Fibroblast of skin of abdomen (primary cell): ENCODE results near the gene NDUFA6.

Source experiments
- DNase-seq: peaks from one replicate; pipeline ENCODE4 v3.0.0-alpha.2; 2013

The NDUFA6 gene

DNA sequence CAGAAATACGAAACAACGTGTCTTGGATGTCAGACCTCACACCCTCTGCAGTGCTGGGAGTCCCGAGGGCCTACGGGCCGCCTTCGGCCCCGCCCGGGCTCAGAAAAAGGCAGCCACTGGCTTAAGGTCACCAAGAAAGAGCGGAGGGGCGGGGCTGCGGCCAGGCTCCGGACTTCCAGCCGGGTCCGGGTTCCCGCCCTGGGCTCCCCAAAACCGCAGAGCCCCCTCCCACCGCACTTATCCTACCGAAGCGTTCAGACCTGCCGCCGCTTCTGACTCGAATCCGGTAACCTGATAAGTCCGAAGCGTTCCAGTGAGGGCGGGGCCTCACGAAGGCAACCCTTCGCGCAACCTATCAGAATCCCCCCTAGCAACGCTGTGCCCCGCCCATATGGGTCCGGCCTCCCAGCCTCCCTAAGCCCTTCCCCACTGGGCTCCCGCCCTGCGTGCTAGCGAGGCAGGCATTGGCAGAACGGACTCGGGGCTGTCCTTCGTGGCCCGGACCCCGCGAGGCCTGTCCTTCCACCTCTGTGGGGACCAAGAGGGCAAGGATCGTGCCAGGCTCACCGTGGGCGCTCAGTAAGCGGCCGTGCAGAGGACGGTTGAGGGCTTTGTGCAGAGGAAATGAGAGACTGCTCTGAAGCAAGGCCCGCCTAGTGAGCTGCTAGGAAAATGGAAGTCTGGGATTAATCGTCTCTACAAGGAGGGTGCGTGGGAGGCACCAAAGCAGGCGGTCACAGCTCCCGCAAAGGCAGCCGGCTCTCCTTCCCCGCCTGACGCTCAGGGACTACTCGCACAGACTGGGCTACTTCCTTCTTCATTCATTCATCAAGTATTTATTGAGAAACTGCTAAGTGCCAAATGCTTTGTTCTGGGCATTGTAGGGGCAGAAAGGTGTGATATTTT lies 19.8 kb downstream of the NDUFA6 start, which contains the start of gene NAGA:
Gene NAGA (minus strand): TSS at position 296 of the 906 bp plus-strand sequence. CDS start 515 bp downstream, outside the sequence.
- DNase-seq: peak; percentile 94

DNA sequence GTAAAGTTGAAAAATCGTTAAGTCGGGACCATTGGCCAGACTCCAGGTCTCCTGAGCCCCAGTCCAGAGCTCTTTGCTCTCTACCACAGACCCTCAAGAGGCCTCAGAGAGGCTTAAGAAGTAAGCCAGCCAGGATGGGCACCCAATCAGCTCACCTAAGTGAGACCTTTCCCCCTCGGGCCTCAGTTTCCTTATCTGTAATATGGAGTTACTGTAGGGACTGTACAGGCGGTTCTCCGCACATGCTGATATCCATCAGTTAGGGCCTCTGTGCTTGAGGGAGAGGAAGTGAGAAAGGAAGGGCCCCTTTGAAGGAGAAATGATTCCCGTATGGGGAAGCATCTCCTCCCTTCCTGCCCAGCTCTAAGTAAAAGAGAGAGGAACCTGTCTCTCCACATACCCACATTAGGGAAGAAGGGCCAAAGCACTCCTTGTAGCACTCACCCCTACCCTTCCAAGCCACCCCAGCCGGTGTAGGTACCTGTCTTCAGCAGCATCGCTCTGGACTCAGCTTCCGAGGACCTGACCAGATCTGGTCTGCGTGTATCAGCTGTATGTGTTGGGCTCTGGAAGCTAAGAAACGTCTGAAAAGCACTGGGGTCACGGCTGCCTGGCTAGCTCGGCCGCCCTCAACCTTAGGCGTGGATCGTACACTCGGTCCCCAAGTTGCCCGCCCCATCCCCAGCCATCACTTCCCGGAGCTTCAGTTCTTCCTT lies 20.6 kb downstream of the NDUFA6 start:
- DNase-seq: no peak

DNA sequence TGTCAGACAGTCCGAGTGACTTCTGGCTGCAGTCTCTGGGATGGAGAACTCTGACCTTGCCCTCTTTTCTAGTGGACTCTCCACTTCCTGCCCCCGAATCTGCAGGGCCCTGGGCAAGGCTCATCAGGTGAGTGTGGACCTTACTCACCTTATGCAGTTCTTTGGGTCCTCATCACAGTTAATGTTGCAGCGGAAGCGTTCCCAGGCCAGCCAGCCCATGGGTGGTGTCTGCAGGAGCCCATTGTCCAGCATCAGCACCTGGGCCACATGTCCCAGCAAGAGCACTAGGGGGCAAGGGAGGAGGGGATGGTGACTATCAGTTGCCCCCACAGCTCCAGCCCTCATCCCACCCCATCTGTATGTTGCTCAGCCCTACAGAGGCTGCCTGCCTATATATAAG lies 22.3 kb downstream of the NDUFA6 start:
- DNase-seq: no peak

DNA sequence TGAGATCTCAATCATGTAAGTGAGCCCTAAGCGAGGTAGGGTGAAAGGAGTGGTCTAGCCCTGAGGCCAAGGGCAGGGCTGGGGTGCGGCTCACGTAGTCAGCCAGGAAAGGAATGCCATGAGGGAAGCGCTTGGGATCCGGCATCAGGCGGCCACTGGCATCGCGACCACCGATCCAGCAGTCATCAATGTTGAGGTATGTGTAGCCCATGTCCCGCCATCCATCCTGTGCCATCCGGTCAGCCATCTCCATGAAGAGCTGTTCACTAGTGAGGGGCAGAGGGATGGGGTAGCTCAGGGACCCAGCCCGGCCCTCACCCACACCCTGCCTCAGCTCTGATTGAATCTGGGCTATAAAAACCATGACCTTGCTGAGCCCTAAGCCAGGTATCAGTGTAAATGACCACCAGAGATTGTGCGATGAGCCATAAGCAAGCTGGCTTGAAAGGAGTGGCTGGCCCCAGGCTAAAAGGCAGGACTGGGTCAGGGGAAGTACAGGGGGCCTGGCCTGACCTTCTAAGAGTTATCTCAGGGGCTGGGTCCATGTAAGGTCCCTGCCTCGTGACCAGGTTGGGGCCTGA lies 22.8 kb downstream of the NDUFA6 start:
- no peak for DNase-seq

DNA sequence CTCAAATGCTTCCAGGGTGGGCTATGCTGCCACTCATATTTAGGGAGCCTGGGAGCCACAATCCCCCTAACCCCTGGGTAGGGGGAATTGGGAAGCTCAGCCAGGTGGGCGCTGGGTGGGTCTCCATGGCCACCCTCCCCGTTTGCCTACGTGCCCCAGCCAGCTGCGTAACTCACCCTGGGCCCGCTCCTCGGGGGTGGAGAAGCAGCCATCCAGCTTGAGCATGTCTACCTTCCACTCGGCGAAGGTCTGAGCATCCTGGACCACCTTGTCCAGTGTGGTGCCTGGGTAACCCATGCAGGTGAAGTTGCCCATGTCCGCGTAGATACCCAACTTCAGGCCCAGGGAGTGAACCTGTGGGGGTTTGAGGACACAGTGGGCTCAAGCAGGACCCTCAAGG lies 23.6 kb downstream of the NDUFA6 start:
- DNase-seq: no peak

DNA sequence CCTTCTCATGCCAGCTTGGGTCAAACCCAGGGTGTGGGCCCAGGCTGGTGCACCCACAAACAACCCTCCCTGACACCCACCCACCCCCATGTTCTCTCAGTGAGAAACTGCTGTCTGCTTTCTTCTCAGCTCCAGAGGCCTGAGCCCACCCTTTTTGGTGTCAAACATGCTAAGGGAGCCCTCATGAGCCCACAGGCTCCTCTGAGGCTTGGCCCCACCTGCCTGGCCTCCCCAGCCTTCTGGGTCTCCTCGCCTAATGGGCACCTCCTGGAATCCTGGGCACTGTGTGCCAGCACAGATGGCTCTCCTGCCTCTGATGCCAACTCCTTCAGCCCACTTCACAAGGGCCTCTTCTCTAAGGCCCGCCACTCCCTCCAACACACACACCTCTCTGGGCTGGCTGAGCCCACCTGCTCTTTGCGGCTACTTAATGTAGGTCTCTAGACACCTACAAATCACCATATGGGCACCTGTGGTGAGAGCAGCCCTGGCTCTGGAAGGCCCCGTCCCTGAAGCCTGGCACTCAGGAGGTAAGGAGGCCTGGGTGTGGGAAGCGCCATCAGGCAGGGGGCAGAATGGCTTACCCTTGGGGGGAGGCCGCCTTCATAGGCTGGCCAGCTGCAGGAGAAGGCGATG lies 24.3 kb downstream of the NDUFA6 start:
- no peak for DNase-seq

DNA sequence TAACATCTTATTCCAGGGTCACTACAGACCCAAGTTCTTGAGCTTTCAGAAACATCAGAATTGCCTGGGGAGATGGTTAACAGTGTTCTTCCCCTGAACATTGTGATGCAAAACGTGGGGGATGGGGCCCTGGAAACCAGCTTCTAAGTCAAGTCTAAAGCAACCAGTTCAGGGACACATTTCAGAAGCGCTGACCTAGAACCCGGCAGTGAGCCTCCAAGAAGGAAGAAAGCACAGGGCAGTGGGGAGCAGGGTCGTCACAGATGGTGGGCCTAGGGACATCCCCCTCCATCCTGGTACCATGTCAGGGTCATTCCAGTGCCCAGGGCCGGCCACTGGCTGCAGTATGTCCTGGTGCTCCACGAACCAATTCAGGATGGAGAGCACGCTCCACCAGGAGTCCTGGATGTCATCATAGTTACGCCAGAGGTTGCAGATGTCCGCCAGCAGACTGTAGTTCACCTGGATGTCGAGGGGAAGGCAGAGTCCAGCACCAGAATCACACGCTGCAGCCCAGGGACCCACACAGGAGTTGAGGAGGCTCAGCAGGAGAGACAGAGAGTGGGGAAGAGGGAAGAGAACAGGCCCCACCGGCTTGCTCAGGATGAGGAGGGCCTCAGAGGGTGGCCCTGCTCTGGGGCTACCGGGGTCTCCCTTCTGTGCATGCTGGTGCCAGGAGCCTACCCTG lies 25.0 kb downstream of the NDUFA6 start:
- DNase-seq: no peak

DNA sequence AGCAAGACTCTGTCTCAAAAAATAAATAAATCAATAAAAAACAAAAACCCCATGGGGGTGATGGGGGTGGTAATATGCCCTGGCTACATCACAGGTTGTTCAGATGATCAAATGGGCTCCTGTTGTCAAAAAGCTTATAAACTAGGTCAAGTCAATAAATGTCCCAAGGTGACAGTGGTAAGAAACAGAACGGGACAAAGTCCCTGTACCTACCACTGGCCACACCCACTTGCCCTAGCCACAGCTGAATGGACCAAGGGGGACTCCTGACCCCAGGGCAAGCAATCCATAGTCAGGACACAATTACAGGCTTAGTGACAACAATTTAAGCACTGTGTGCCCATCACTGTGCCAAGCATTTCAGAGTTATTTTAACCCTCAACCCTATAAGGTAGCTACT lies 25.9 kb downstream of the NDUFA6 start:
- DNase-seq: no peak

DNA sequence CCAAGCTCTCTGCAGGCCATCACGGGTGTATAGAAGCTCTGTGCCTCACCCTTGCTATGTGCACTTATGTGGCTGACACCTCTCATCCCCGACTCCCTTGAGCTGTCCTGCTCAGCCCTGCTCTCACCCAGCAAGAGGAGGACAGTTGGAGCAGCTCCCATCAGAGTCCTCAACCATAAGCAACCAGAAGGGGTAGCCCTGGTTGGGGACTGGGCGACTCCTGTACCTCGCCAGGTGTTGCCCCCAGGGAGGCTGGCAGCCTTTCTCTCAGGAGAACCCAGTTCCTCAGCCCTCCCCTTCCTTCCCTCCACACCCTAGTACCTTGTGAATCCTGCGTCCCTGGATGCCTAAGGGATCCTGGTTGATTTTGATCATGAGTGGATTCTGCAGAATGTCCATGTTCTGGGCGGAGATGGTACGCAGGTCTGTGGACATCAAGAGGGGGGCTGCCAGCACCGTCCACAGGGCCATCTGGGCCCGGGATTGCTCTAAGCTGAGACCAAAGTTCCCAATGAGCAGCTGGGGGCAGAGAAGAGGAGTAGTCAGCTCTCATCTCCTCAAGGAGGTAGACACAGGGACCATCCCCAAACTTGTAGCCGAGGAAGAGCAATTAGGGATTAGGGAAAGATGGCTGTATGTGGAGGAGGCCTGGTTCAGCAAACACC lies 27.9 kb downstream of the NDUFA6 start:
- DNase-seq: no peak

DNA sequence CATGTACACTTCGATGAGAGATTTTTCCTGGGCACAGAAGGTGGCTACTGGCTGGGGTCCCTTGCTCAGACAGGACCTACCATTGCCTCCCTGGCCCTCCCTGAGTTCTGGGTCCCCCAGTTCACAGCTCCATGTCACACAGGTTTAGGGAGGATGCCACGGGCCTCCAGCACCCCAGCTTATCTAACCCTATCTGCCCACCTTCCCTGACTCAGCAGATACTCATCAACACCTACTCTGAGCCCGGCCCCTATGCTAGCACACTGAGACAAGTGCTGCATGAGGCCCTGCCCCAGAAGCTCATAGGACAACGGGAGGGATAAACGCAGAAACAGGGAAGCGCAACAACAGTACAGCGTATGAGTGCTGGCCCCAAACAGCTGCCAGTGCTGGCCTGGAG lies 29.5 kb downstream of the NDUFA6 start:
- no peak for DNase-seq

DNA sequence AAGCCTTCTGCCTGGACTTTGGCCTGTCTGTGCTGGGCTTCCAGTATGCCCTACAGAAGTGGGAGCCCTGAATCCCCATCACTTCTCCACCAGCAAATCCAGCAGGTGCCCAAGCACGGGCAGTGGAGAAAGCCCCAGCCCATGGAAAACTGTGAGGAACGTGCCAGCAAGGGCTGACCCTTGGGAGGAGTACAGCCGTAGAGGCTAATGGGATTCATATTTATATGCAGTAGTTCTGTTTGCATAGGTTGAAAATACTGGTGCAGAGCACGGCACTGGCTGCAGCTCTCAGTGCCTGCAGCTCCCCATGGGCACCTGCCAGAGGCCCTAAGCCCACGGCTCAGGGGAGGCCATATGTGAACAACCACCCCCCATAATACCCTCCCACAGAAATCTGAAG lies 30.1 kb downstream of the NDUFA6 start:
- DNase-seq: no peak

DNA sequence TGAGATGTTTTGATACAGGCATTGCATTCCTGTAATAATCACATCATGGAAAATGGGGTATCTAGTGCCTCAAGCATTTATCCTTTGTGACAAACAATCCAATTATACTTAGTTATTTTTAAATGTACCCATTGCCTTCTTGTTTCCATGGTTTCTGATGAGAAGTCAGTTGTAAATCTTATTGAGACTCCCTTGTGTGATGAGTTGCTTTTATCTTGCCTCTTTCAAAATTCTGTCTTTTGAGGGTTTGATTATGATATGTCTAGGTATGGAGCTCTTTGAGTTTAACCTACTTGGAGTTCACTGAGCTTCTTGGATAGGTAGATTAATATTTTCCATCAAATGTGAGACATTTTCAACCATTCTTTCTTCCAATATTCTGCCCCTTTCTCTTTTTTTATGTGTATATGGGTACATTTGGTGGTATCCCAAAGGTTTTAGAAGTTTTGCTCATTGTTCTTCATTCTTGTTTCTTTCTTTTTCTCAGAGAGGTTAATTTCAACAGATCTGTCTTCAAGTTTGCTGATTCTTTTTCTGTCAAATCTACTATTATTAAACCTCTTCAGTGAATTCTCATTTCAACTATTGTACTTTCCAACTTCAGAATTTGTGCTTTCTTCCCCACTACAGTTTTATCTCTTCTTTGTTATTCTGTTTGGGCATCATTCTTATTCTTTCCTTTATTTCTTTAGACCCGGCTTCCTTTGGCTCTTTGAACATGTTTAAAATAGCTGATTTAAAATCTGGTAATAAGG lies 33.6 kb downstream of the NDUFA6 start:
- no peak for DNase-seq

DNA sequence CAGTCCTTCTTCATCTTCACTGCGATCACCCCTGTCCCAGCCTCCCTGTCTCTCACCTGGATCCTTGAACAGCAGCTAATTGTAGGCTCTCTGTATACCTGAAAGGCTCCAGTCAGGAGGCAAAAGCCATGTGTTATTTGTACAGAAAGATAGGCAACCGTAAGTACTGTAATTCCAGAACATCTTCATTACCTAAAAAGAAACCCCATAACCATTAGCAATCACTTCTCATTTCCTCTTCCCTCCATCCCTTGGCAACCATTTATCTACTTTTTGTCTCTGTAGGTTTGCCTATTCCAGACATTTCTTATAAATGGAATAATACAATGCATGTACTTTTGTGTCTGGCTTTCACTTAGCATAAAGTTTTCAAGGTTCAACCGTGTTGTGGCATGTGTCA lies 37.8 kb downstream of the NDUFA6 start:
- DNase-seq: no peak

DNA sequence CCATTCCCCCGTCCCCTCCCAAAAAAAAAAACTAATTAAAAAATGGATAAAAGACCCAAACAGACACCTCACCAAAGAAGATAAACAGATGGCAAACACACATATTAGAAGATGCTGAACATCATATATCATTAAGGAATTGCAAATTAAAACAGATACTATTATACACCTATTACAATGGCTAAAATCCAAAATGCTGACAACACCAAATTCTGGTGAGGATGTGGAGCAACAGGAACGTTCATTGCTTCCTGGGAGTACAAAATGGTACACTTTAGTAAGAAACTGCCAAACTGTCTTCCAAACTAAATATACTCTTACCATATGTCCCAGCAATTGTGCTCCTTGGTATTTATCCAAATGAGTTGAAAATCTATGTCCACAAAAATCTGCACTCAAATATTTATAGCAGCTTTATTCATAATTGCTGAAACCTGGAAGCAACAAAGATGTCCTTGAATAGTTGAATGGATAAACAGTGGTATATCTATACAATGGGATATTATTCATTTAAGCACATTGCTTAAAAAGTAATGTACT lies 39.9 kb downstream of the NDUFA6 start:
- DNase-seq: no peak

DNA sequence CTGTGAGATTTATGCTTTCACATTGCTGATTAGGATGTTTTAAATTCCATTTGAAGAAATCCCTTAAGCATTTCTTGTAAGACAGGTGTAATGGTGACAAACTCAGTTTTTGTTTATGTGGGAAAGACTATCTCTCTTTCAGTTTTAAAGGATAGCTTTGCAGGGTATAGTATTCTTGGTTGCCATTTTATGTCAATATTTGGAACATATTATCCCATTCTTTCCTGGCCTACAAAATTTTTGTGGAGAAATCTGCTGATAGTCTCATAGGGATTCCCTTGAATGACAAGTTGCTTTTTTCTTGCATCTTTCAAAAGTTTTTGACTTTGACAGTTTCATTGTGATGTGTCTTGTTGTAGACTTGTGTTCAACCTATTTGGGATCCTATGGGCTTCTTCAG lies 48.8 kb downstream of the NDUFA6 start:
- no peak for DNase-seq

DNA sequence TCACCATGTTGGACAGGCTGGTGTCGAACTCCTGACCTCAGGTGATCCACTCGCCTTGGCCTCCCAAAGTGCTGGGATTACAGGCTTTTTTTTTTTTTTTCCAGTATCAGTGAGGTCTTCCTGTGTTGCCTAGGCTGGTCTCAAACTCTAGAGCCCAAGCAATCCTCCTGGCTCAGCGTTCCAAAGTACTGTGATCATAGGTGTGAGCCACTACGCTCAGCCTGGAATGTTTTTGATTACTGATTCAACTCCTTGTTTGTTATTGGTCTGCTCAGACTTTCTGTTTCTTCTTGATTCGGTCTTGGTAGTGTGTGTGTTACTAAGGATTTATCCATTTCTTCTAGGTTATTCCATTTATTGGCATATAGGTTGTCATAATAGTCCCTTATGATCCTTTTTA lies 51.3 kb downstream of the NDUFA6 start:
- DNase-seq: peak; percentile 5
